Inflammatory macrophage treated with lipopolysaccharide for 1 hour (primary cell): ENCODE measurements around the gene ZFAND5.

Source experiments
- DNase-seq, 2 donors: peaks; one replicate each; pipeline ENCODE4 v3.0.0-alpha.2; 2020 to 2022

The ZFAND5 gene

GRCh38 chr9:72364679-72365524 is at the start of gene ZFAND5:
Gene ZFAND5 (minus strand): TSS chr9:72365208. CDS start chr9:72360778, 4,430 bp downstream.
- peak; percentile 98 for DNase-seq

- DNase-seq, result peak; percentile 41 to 46
Observed at GRCh38 chr9:72412483-72413040, 47.6 kb upstream of the ZFAND5 start.

GRCh38 chr9:72410214-72410613 is 45.2 kb upstream of the ZFAND5 start:
- DNase-seq, result no peak

- no peak for DNase-seq
Observed at GRCh38 chr9:72407114-72407513, 42.1 kb upstream of the ZFAND5 start.

GRCh38 chr9:72402744-72403143 is 37.7 kb upstream of the ZFAND5 start:
- DNase-seq, result no peak

DNA sequence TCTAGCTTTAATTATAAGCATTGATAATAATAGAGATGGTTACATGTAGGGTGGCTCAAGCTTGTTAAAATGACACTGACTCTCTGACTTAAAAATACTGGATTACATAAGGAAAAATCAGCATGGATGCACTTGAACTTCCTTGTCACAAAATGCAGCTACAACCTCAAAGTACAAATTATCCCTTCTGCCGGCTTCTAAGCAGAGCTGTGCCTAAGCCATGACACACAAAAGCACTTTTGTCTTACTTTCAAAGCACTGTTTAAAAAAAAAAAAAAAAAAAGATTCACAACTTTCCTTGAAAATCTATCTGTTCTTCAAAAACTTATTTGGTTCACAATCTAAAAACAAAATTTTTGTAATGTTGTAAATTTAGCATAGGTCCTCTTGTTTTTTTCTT is 36.4 kb upstream of the ZFAND5 start:
- no peak for DNase-seq

DNA sequence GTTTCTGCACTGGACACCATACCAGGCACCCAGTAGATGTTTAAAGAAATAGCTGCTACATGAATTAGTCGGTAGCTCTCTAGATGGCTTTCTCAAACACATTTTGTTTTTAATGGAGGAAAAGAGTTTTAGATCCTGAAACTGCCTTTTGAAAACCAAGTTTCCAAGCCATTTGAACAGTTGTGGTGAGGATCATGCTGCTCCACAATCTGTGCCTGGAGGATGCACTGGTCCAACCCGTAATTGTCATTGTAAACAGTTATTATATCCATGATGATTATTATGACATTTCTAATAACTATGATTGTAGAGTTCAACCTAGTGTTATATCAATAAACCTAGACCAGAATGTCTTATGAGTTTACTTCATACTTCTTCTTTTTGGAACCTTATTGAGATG is 35.9 kb upstream of the ZFAND5 start:
- DNase-seq, result no peak

GRCh38 chr9:72399391-72399790 is 34.4 kb upstream of the ZFAND5 start:
- DNase-seq, result no peak

GRCh38 chr9:72396247-72397091 is 31.5 kb upstream of the ZFAND5 start:
- peak; percentile 60 to 68 for DNase-seq

DNA sequence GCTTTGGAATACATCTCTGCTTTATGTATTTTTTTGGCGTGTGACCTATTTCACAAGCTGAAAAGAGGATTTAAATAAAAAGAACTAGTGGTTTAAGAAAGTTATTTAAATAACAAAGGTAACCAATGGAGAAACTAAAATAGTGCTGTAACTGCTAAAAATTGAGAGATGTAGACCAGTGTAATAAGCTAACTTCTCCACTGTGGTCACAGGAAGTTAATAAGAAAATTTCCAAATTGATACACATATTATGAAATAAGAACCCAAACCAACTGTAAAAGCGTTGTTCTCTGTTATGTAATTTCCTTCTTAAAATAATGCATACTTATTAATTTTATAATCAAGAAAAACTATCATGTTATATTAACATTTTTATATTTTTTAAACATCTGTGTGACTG is 29.1 kb upstream of the ZFAND5 start:
- DNase-seq, result peak; percentile 77 to 80

DNA sequence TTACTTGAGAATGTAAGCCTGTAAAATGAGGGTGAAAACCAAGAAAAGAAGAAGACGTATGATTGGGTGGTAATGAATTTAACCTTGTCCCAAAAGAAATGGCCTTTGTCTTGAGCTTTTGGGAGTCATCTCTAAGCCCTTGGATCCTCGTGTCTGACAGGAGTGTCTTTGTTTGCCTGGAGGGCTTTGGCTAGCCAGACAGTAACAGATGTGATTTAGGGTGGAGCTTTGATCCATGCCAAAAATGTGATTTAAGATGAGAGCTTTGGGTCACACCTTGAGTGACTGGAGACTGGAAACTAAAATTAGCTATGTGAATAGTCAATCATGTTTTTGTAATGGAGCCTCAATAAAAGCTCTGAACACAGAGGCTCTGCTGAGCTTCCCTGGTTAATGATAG is 25.9 kb upstream of the ZFAND5 start:
- DNase-seq, result no peak

DNA sequence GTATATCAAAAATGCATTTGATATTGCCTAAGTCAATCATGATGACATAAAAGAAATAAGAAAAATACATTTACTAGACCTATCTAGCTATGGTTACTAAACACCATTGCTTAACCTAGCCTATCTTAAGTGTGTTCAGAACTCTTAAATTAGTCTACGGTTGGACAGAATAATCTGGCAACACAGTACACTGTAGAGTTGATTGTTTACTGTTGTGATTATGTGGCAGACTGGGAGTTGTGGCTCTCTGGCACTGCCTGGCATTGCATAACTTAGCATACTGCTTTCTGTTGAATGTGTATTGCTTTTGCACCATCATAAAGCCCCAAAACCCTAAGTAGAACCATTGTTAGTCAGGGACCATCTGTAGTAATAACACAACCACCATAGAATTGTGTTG is 21.2 kb upstream of the ZFAND5 start:
- no peak for DNase-seq

- DNase-seq, result no peak
Observed at GRCh38 chr9:72384710-72385485, 19.9 kb upstream of the ZFAND5 start.

DNA sequence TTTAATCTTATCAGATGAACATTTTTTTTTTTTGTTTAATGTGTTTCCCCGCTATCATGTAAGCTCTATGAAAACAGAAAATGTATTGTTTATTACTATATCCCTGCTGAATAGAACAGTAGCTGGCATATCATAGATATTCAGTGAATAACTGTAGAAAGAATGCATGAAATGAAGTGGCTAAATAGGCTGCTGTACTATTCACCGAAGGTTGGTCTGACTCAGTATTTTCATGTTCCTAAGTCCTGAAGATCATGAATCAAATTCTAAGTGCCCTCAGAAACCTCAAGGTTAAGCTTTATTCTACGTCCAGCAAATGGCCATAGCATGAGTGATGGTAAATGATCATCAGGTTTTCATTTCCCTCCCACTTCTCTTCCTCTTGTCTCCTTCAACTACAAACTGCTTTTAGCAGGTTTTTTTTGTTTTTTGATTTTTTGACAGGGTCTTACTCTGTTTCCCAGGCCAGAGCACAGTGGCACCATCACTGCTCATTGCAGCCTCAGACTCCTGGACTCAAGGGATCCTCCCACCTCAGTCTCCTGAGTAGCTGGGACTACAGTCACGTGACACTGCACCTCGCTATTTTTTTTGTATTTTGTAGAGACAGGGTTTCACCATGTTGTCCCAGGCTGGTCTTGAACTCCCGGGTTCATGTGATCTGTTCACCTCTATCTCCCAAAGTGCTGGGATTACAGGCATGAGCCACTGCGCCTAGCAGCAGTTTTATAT is 19.1 kb upstream of the ZFAND5 start:
- no peak for DNase-seq

- no peak for DNase-seq
Observed at GRCh38 chr9:72382405-72382804, 17.4 kb upstream of the ZFAND5 start.

DNA sequence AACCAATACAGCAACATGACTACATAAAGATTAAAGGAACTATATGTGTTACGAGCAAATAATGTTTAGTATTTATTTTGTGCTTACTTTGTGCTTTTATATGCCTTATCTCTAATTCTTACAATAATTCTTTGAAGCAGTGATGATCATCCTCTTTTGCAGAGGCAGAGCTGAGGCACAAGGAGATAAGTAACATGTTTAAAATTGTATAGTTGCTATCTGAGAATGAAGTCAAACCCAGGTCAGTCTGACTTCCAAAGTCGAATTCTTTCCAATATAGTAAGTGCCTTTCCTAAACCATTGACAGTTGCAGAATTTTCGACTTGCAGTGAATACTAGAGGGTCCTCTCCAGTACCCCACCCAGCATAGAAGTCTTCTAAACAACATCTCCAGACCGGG is 12.0 kb upstream of the ZFAND5 start:
- DNase-seq, result no peak

- DNase-seq, result no peak
Observed at GRCh38 chr9:72371151-72371550, 6.1 kb upstream of the ZFAND5 start.

DNA sequence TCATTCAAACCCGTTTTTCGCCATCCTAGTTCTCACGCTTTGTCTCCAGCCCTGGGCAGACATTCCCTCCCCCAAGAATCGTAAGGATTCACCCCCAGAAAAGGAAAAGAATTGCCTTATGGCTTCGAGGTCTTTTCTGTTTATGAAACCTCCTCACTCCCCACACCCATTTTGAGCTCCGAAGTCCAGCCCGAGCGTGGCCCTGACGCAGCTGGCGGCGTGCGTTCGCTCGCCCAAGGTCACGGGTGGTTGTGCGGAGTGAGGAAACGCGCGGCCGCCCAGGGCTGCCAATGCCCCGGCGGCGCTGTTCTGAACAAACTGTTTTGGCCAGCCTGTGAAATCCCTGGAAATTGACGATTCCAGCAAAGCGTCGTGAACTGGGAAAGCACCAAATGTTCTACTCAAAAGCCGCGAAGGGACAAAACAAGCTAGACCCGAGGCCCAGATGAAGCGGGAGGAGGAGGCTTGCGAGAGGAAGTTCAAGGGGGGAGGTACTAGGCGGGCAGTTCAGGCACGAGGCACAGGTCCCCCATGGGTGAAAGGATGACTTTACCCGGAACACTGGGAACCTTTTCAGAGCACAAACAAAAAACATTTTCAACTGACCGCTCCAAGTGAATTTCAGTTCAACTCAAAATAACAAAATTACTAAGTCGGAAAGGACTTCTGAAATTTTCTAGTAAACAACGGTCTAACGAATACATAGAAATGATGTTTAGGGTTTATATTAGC is 683 bp upstream of the ZFAND5 start:
- DNase-seq, result peak; percentile 76 to 92

DNA sequence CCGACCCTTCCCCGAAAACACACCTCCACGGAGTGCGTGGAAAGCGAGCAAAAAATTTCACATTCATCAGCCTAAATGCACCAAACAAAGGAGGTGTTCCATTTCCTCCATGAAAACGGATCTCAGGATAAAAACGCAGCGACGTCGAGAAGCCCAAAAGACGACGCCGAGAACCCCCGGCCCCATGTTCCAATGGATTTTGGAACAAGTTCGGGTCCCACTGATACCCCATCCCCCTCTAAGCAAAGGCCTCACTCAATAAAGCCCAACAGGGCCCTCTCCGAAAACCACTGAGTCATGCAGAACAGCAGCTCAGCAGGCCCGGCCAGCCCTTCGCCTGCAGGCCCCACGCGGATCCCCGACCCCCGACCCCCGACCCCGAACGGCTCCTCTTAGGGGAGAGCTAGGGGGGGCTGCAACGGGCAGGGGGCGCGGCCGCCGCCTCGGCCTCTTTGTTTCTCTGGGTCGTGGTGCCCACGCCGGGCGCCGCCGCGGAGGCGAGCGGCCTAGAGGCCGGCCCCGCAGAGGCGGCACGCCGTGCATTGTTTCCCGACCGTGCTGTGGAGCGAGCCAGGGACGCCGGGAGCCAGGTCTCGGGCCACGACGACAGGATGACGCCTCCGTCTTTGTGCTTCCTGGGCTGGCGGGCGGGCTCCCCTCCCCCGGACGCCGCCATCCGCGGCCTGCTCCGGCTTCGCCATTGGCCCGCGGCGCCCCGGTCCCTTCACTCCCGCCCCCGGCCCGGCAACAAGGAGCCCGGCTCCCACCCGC is 915 bp downstream of the ZFAND5 start:
- DNase-seq, result peak; percentile 56 to 61

GRCh38 chr9:72363236-72363635 is 1.8 kb downstream of the ZFAND5 start:
- DNase-seq, result peak; percentile 36 to 37
